Cardiac fibroblast (primary cell): ENCODE results near the gene EDEM1.

Source experiments
- DNase-seq, 2 donors: peaks; one replicate each; pipeline versions ENCODE4 v3.0.0 to v3.0.0-alpha.2; 2010; ENCODE audit warnings: low read depth in 2 of 2
- H3K4me3 ChIP-seq, 2 donors: replicated peaks in 1 of 2; 1 replicate in 1 of 2; 2 replicates in 1 of 2; pipeline ENCODE4 v1.5.1; 2011; ENCODE audit warnings: low read depth in 2 of 2, low read length in 2 of 2, mild to moderate bottlenecking in 2 of 2, moderate library complexity in 1 of 2
- TF ChIP-seq, protein P1 (sequence below): IDR thresholded peaks from one replicate; pipeline ENCODE4 v1.5.1; 2011; ENCODE audit warnings: low read depth, mild to moderate bottlenecking, low read length, inconsistent platforms

EDEM1 gene

DNA sequence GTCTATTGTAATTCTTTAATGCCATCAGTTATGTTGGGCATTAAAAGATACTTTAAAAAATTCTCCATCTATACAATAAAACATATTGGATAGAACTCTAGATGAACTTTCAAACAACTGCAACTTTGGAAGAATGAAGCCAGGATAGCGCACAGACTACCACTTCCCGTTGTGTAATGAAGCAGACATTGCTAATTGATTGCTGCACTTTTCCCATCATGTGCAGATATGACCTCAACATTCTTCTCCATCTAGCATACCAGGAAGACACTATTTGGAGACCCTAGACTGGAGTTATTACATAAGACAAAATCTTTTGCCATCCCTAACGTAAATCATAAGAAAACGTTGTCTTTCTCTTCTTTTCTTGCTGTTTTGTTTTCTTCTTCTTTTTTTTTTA, 75.0 kb downstream of the EDEM1 start:
- no peak for DNase-seq
- TF ChIP-seq, protein P1, sequence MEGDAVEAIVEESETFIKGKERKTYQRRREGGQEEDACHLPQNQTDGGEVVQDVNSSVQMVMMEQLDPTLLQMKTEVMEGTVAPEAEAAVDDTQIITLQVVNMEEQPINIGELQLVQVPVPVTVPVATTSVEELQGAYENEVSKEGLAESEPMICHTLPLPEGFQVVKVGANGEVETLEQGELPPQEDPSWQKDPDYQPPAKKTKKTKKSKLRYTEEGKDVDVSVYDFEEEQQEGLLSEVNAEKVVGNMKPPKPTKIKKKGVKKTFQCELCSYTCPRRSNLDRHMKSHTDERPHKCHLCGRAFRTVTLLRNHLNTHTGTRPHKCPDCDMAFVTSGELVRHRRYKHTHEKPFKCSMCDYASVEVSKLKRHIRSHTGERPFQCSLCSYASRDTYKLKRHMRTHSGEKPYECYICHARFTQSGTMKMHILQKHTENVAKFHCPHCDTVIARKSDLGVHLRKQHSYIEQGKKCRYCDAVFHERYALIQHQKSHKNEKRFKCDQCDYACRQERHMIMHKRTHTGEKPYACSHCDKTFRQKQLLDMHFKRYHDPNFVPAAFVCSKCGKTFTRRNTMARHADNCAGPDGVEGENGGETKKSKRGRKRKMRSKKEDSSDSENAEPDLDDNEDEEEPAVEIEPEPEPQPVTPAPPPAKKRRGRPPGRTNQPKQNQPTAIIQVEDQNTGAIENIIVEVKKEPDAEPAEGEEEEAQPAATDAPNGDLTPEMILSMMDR = no peak
- H3K4me3 ChIP-seq = no peak overlapping the region

DNA sequence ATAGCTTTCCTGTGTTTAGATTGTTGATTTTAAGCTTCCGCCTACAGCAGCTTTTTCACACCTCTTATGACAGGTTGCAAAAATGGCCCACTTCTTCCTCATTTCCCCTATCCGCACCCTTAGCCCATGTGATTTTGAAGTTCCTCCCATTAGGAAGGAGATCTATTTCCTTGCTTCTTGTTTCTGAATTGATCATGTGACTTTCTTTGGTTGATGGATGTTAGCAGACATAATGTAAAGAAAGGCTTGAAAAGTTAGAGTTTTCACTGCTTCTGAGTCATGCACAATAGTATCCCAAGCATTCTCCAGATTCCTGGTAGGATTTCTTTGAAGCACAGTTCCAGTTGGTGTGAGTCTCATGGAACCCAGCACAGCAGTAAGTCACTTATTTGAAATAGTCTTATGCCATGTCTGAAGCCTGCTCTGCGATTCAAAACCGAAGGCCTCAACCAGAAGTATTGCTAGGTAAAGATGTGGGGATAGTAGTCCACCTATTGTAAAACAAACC, 76.6 kb downstream of the EDEM1 start:
- H3K4me3 ChIP-seq = no peak overlapping the region
- TF ChIP-seq, protein P1 = no peak
- DNase-seq = no peak

DNA sequence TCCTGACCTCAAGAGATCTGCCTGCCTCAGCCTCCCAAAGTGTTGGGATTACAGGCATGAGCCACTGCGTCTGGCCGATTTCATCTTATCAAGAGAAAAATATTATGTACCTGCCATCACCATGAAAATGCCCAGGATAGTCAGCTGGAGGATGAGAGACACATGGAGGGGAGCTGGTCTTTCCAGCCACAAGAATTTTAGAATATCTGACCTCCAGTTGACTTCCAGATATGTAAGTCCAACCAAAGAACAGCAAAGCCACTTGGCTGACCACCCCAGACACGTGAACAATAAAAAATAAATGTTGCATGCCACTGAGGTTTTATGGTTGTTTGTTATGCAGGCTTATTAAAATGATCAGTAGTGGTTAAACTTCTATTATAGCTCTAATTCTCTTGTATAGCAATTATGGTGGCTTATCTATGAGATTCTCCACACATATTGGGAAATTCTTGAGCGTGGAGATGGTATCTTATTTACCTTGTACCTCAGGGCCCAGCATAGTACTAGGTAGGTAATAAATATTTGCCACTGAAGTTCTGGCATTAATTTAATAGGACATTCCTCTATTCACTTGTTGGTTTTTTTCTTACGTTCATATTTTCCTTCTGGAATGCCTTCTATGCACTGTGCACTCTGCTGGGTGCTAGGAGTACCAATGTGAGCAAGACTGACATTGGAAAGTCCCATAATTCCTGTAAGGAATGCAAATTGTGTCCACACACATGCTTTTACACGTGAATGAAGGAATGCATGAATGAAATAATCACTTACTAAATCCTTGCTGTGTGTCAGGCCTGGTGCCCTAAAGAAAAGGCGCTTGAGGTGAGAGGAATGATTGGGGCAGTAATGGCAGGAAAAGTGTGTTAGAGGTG, 77.6 kb downstream of the EDEM1 start:
- no peak for DNase-seq
- no peak overlapping the region for H3K4me3 ChIP-seq
- TF ChIP-seq, protein P1 = no peak

DNA sequence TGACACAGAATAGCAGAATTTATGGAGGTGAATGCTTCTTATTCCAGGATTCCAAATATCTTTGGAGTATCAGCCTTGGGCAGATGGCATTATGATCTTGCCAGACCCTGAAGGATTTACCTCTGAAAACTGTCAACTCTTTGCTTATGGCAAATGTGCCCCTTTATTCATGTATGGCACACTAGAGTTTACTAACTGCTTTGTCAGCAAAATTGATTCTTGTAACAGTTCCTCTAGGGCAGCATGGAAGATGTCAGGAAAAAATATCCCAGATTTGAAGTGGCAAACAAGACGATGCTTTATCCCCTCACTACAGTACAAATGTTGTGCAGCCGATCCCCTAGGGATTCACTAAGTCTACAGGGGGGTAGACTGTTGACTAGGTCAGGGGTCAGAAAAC, 79.7 kb downstream of the EDEM1 start:
- TF ChIP-seq, protein P1 = no peak
- H3K4me3 ChIP-seq = no peak overlapping the region
- no peak for DNase-seq

DNA sequence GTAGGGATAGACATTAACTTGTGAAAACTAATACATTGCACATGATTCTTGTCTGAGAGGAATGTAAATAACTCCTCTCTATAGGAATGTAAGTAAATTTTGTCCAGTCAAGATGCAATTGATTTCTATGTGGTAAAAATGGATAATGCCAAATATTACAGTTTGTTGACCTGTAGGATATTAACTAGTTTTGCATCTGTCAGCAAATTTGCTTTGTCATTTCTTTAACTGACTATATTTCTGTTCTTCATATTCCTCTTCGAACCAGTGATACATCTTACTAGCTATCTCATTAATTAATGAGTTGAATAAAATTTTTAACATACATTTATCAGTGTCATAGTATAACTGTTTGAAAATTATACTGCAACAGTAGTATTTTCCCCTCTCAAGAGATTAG, 80.4 kb downstream of the EDEM1 start:
- H3K4me3 ChIP-seq = no peak overlapping the region
- TF ChIP-seq, protein P1 = no peak
- no peak for DNase-seq
